Upper lobe of left lung (tissue), 4 donors: ENCODE measurements around the gene PDE11A.

Experiments
- CTCF ChIP-seq, 6 experiments: fragments of 450-650 bp in 4 of 6; fragments of 200-600 bp in 2 of 6; sonication (generic) in 2 of 6; IDR thresholded peaks; one replicate each; pipeline ENCODE4 v1.5.1; 2016 to 2019; ENCODE audit warnings: antibody characterized with exemption in 6 of 6
- EP300 ChIP-seq, 4 donors: sonication (generic); formaldehyde crosslinking; IDR thresholded peaks; one replicate each; pipeline ENCODE4 v1.5.1; 2017; ENCODE audit warnings: antibody characterized with exemption in 4 of 4, control low read depth in 2 of 4
- POLR2A ChIP-seq, 4 donors: fragments of 450-650 bp; IDR thresholded peaks; one replicate each; pipeline ENCODE4 v1.5.1; 2016 to 2017; ENCODE audit warnings: antibody characterized with exemption in 4 of 4, mild to moderate bottlenecking in 2 of 4

- TF ChIP-seq CTCF (IDR thresholded peaks at IDR 0.05) (no peak), POLR2A (IDR thresholded peaks at IDR 0.05) (no peak), EP300 (IDR thresholded peaks at IDR 0.05) (no peak)
Observed at GRCh38 chr2:177939211-177939610, 133.4 kb downstream of the PDE11A start.
